ENCODE data around the gene TRMT2A.
"Not testable (repeated sequence)": the region's sequence is repeated elsewhere in the genome, so short reads cannot be mapped to it uniquely, and the experiment has no call there.

The TRMT2A gene

GRCh38 chr22:20086101-20086599 is 30.9 kb downstream of the TRMT2A start:
- DNase-seq (ENCODE audit: low read depth, low spot score): no peak

DNA sequence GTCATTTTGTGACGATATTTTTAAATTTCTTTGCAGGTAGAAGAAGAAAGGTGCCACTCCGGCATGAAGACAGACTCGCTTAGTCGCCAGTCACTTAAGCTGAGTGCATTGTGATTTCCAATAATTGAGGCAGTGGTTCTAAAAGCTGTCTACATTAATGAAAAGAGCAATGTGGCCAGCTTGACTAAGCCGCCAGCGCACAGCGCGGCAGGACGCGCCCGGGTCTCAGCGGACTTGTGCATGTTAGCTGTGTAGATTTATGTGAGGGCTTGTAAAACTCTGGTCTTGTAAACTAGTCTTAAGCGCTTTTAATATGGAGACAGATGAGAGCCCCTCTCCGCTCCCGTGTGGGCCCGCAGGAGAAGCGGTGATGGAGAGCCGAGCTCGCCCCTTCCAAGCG is 31.4 kb downstream of the TRMT2A start:
- DNase-seq (ENCODE audit: low read depth, low spot score): no peak

- DNase-seq (ENCODE audit: low read depth, low spot score): no peak
These were observed 32.2 kb downstream of the TRMT2A start for GRCh38 chr22:20084547-20085413.

DNA sequence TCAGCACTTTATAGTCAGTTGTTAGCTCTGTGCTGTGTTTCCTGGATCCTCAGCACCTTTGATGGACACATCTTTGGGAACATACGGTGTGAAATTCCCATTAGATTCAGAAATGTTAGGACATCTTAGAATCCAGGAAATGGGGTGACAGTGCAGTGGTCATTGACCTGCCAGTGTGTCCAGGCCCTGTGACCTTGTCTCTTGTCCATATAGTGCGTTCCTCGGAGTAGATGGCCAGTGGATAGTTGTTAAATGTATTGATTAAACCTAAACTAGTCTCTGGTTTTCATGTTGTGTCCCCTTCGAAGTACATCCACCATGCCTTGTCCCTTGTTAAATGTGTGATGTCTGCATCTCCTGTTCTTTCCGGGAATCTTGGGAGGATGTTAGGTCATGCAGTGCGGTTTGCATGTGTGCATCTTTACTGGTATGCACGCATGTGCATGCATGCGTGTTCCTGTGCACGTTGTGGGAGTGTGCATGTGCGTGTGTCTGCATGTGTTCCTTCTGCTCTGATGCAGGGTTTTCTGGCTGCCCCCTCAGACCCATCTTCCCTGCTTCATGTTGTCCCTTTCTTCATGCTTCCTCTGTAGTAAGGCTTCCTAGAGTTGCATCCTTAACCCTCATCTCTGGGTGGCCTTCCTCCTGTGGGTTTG is 33.0 kb downstream of the TRMT2A start:
- DNase-seq (ENCODE audit: low read depth, low spot score): no peak

DNA sequence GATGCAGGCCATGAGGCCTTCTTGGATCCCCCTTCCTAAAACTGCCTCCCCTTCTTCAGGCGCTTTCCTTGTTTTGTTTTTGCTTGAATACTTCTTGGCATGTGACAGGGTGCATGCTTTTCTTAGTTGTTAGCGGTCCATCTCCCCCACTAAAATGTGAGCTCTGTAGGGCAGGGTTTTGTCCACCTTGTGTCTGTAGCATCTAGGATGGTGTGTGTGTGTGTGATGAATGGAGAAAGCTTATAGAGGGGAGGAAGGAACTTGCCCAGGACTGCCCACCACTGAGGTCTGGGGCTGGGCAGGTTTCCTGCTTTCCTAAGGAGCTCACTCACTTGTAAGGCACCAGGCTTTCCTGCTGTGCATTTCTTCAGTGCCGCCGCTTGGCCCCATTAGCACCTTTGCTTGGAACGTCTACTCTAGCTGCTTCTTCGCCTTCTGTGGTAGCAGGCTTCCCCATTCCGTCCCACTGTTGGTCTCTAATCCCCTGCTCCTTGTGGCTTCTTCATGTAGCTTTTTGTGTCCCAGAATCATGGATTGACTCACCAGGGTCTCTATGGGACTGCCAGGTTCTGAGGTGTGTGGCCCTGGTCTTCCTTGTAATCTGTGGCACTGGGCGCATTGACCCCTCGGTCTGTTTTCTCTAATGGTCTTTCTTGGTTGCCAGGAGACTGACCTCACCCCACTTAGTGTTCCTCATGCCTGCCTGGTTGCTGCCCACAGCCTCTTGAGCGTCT is 33.7 kb downstream of the TRMT2A start:
- DNase-seq (ENCODE audit: low read depth, low spot score): no peak

DNA sequence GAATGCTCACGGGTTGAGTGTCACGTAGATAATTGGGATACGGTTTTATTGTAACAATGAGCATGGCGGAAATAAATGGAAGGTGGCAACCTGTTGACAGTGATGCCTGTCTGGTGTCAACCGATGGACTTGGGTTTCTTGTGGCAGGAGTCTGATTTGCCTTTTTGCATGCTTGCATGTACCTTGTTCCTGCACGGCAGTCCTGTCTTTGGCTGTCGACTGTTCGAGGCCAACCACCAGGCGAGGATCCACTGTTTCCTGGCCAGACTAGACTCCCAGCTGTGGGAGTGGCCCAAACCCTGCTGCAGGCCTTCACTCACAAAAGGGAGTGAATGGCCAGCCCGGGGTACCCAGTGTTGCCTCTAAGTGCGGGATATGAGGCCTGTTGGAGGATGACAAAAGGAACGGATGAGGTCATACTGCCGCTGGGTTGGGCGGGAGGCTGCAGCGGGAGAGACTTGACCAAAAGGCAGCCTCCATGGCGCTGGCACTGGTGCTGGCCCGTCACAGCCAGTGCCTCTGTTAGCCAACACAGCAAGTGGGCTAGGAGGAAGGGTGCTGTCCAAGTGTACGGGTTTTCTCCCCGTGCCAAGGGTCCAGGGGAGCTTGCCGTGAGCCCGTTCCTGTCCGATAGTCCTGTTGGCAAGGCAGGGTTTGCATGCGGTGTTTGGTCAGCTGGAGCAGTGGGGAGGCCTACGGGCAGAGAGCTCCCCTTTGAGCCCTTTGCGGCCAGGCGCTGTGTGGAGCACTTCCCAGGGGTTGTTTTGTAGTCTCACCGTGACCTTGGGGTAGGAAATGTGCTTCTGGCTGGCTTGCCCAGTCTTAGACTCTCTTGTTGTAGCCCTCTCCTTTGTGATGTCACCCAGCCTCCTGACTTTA is 36.0 kb downstream of the TRMT2A start:
- no peak for DNase-seq (ENCODE audit: low read depth, low spot score)

GRCh38 chr22:20080445-20080775 is 36.6 kb downstream of the TRMT2A start:
- DNase-seq (ENCODE audit: low read depth, low spot score): peak; percentile 36

- DNase-seq (ENCODE audit: low read depth, low spot score): peak; percentile 6
These were observed 37.1 kb downstream of the TRMT2A start, which contains the start of gene DGCR8 for GRCh38 chr22:20079745-20080444. TSS of gene DGCR8 (plus strand) at chr22:20080241. CDS start at chr22:20085964, 5,723 bp downstream.

DNA sequence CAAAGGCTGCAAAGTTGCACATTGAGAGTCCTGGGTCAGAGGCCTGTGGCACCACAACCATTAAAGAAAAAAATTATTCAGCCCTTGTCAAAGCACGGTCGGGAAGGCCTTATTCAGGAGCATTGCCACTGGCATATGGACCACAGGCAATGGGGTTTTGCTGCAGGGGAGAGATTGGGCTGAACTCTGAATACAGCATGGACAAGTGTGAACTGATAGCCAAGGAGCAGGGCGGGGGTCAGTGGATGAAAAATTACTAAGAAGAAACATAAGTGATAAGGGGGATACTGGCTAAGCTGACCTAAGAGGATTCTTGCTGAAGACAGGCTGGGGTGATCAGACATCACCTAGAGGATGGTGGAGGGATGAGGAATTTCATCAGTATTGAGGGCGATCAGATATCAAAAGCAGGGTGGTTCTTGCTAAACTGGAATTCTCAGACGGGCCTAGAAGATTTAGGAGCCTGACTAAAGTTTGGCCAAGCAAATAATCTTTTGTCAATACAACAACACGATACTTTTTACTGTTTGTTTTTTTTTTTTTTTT is 40.3 kb downstream of the TRMT2A start:
- DNase-seq (ENCODE audit: low read depth, low spot score): no peak

DNA sequence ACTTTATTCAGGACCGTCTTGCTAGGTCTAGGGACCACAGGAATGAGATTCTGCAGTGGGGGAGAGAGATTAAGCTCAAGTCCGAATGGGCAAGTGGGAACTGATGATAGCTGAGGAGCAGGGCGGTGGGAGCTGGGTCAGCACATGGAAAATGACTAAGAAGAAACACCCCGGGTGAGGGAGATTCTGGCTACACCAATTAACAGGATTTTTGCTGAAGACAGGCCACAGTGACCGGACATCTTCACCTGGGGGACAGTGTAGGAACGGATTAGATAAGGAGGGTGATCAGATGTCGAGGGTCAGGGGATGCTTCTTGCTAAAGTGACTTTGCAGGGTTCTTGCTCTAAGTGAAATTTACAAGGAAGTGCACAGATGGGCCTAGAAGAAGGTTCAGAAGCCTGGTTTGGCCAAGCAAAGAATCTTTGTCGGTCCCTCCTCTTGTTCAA is 45.5 kb downstream of the TRMT2A start:
- no peak for DNase-seq (ENCODE audit: low read depth, low spot score)

- no peak for DNase-seq (ENCODE audit: low read depth, low spot score)
These were observed 47.5 kb downstream of the TRMT2A start for GRCh38 chr22:20069331-20070042.

DNA sequence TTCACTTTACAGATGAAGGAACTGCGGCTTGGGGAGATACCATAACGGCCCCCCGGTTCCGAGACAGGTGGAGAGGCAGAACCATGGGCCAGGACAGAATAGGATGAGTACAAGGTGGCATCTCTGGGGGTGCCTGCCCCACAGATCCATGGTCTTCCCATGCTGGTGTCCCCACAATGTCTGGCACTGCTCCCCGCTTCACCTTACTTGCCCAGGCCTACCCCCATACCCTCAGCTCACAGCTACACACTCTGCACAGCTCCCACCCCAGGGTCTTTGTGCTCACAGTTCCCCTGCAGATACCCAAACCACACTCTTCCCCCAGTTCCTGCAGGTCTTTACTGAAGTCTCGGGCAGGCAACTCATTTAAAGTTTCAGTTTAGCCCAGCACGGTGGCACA is 48.4 kb downstream of the TRMT2A start:
- no peak for DNase-seq (ENCODE audit: low read depth, low spot score)

DNA sequence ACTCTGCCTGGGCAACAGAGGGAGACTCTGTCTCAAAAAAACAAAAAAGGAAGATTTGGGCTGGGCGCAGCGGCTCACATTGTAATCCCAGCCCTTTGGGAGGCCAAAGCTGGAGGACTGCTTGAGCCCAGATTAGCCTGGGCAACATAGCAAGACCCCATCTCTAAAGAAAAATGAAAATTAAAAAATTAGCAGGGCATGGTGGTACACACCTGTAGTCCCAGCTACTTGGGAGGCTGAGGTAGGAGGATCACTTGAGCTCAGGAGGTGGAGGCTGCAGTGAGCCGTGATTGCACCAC is 49.7 kb downstream of the TRMT2A start:
- DNase-seq (ENCODE audit: low read depth, low spot score): not testable (repeated sequence)

GRCh38 chr22:20066617-20067383 is 50.2 kb downstream of the TRMT2A start:
- no peak for DNase-seq (ENCODE audit: low read depth, low spot score)

- DNase-seq (ENCODE audit: low read depth, low spot score): no peak
These were observed 51.0 kb downstream of the TRMT2A start for GRCh38 chr22:20065896-20066616.

DNA sequence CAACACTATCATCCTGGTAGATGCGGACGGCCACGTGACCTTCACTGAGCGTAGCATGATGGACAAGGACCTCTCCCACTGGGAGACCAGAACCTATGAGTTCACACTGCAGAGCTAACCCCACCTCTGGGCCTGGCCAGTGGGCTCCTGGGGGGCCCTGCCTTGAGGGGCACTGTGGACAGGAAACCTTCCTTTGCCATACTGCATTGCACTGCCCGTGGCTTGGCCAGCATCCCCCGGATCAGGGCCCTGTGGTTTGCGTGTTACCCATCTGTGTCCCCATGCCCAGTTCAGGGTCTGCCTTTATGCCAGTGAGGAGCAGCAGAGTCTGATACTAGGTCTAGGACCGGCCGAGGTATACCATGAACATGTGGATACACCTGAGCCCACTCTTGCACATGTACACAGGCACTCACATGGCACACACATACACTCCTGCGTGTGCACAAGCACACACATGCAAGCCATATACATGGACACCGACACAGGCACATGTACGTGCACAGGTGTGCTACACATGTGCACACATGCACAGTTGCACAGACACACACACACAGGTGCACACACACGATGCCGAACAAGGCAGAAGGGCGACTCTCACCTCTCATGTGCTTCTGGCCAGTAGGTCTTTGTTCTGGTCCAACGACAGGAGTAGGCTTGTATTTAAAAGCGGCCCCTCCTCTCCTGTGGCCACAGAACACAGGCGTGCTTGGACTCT is 52.3 kb downstream of the TRMT2A start:
- DNase-seq (ENCODE audit: low read depth, low spot score): no peak

- no peak for DNase-seq (ENCODE audit: low read depth, low spot score)
These were observed 52.9 kb downstream of the TRMT2A start for GRCh38 chr22:20064140-20064480.
